HCT116 (cell line): ENCODE data around the gene PPP1R14C.

ENCODE experiments used
- CEBPB ChIP-seq: IDR thresholded peaks from 2 replicates; pipeline ENCODE4 v1.6.1; 2012; ENCODE audit warnings: low read depth
- CTCF ChIP-seq, 3 experiments: fragments of 200-600 bp in 1 of 3; sonication (generic) in 1 of 3; IDR thresholded peaks in 2 of 3; conservative IDR thresholded peaks in 1 of 3; 2 replicates each; pipeline ENCODE4 v1.5.1; 2012 to 2017; ENCODE audit warnings: low read depth in 2 of 3, low read length in 2 of 3, antibody characterized with exemption in 1 of 3, borderline replicate concordance in 1 of 3, control low read depth in 1 of 3, mild to moderate bottlenecking in 1 of 3, mixed read lengths in 1 of 3, mixed run types in 1 of 3, moderate library complexity in 1 of 3; ENCODE audit not compliant: insufficient read depth in 1 of 3
- EGR1 ChIP-seq: IDR thresholded peaks from 2 replicates; pipeline ENCODE4 v1.6.1; 2012; ENCODE audit warnings: low read depth
- EZH2 ChIP-seq: fragments of 200-600 bp; sonication (generic); IDR thresholded peaks from 2 replicates; pipeline ENCODE4 v1.6.1; 2017; ENCODE audit warnings: antibody characterized with exemption, mixed run types
- MAX ChIP-seq: IDR thresholded peaks from 2 replicates; pipeline ENCODE4 v1.6.1; 2012
- POLR2A ChIP-seq: IDR thresholded peaks from 2 replicates; pipeline ENCODE4 v1.7.0; 2011; ENCODE audit warnings: borderline replicate concordance; ENCODE audit not compliant: insufficient read depth, insufficient read length; ENCODE audit errors: extremely low read depth
- TCF7L2 ChIP-seq: IDR thresholded peaks from 2 replicates; pipeline ENCODE4 v1.7.0; 2011; ENCODE audit warnings: borderline replicate concordance, inconsistent platforms; ENCODE audit not compliant: insufficient read depth, insufficient read length; ENCODE audit errors: extremely low read depth
- ZBTB33 ChIP-seq: IDR thresholded peaks from 2 replicates; pipeline ENCODE4 v1.6.1; 2011; ENCODE audit warnings: mild to moderate bottlenecking, low read length, moderate library complexity; ENCODE audit not compliant: insufficient replicate concordance; ENCODE audit errors: extremely low read depth
- ZFX ChIP-seq: fragments of 450-650 bp; IDR thresholded peaks from 2 replicates; pipeline ENCODE4 v1.6.1; 2017

GRCh38 chr6:150118203-150118602, 24.6 kb upstream of the PPP1R14C start:
- TF ChIP-seq CTCF (IDR thresholded peaks at IDR 0.05 in 2 of 3, conservative IDR thresholded peaks at IDR 0.05 in 1 of 3; ENCODE audit: borderline replicate concordance in 1 of 3, insufficient read depth in 1 of 3, low read depth in 2 of 3, low read length in 2 of 3) (no peak), EGR1 (no peak), CEBPB (no peak), ZFX (no peak), ZBTB33 (no peak), TCF7L2 (no peak), EZH2 (no peak), MAX (no peak), POLR2A (no peak)
